CD4-positive, alpha-beta T cell treated with Interleukin-15 for 4 hours (primary cell): ENCODE results near the gene SSUH2.
A peak's percentile ranks its signal among the peaks of the same experiment; 100 is the strongest.
"Not testable (repeated sequence)": the region's sequence is repeated elsewhere in the genome, so short reads cannot be mapped to it uniquely, and the experiment has no call there.

Source experiments
- DNase-seq: peaks from one replicate; pipeline ENCODE4 v3.0.0-alpha.2; 2020; ENCODE audit warnings: low spot score

The SSUH2 gene

DNA sequence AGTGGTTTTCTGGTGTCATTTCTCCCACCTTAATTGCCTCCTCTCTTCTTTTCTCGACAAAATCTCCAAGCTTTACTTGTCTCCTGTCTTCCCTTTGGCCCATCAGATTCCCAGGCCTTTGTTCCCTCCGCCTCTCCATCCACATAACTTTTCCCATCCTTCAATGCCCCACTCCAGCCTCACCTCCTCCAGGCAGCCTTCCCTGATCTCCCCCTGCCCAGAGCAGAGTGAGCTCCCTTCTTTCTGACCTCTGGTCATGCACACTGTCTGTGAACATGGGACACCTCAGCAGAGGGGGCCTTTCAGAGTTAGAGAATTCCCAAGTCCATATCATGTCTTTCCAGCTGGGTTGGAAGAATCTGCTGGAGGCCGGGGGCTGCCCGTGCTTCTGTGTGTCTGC lies 14.6 kb upstream of the SSUH2 start:
- DNase-seq: no peak

DNA sequence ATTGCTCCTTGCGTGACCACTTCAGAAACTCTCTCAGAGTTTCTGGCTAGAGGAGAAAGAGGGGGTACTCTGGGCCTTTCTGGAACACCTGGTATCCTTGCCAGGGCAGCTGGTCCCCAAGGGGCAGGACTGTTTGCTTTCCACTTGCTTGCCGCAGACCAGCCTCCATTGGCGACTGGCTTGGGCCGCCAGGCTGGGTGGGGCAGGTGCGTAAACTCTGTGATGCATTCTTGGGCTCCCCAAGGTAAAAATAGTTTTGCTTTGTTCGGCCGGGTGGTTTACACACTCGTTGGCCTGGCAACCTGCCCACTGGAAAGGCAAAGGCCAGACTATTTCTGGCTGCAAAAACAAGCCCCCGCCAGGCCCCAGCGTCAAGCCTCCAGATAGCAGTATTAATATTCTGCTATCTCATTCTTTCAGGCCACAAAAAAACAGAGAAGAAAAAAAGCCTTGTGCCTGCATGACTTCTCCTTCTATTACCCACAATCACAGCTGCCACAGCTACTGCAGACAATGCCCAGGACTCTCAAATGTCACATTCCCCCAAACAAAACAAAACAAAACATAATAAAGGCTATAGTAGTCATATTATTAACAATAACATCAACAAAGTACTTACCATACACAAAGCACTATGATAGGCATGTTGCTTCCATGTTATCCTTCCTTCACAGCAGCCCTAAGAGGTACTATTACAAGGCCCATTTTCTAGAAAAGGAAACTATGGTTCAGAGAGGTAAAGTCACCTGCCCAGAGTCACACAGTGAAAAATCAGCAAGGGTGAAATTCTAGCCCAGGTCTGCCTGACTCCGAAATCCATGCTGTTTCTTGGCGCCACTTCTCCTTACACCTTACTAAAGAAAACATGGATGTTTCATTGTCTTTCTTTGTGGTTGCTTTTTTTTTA lies 14.0 kb upstream of the SSUH2 start:
- DNase-seq: peak; percentile 5

DNA sequence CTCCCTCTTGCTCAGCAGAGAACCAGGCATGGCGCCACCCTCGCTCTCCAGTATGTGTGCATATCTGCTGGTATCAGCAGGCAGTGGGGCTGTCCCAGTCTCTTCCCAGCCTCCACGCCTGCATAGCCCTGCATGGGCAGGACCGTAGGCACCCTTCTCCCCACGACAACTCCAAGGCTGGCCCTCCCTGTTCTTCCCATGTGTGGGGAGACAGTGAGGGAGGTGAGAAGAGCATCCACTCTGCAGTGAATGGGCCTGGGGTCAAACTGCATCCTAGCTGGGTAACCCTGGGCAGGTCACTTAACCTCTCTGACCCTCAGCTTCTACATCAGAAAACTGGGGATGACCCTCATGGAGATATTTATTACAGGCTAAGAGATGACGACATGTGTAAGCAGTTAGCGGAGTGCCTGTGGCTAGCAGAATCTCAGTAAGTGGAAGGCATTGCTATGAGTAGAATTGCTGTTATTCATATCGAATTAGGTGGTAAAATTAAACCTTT lies 13.3 kb upstream of the SSUH2 start:
- no peak for DNase-seq

DNA sequence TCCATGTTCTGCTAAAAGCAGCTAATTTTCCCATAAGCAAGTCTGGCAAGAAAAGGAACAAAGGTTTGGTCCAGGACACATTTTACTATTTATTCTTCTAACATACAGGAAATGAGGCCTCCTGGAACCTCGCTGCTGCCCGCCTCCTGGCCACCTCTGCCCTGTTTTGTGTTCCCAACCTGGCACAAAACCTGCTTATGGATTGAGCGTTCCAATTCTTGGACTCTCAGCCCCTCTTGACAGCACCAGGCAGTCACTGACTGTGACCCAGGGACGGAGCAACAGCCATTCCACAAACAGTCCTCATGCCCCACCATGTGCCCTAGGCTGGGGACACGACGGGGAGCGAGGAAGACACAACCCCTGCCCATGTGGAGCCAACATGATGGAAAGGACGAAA lies 11.6 kb upstream of the SSUH2 start:
- no peak for DNase-seq

DNA sequence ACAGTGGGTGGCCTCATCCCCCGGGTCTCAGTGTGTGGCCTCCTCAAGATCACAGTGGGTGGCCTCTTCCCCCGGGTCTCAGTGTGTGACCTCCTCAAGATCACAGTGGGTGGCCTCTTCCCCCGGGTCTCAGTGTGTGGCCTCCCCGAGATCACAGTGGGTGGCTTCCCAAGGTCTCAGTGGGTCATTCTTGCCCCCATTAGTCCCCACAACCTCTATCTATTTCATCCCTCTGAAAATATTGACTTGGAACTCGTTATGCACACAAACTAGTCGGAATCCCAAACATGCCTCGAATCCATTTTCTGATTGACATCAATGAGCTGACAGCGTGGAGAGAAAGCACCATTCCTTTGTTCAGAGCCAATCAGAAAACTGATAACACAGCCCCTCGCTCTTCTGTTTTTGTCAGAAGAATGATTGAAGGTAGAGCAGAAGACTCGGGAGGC lies 10.8 kb upstream of the SSUH2 start:
- DNase-seq: no peak

DNA sequence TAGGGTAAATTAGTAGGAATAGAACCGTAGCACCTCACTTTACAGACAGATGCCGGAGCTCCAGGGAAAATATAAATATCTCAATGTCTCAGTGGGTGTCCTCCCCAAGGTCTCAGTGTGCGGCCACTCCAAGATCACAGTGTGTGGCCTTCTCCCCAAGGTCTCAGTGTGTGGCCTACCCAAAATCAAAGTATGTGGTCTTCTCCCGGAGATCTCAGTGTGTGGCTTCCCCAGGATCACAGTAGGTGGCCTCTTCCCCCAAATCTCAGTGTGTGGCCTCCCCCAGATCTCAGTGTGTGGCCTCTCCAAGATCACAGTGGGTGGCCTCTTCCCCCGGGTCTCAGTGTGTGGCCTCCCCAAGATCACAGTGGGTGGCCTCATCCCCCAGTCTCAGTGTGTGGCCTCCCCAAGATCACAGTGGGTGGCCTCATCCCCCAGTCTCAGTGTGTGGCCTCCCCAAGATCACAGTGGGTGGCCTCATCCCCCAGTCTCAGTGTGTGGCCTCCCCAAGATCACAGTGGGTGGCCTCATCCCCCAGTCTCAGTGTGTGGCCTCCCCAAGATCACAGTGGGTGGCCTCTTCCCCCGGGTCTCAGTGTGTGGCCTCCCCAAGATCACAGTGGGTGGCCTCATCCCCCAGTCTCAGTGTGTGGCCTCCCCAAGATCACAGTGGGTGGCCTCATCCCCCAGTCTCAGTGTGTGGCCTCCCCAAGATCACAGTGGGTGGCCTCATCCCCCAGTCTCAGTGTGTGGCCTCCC lies 10.2 kb upstream of the SSUH2 start:
- not testable (repeated sequence) for DNase-seq

DNA sequence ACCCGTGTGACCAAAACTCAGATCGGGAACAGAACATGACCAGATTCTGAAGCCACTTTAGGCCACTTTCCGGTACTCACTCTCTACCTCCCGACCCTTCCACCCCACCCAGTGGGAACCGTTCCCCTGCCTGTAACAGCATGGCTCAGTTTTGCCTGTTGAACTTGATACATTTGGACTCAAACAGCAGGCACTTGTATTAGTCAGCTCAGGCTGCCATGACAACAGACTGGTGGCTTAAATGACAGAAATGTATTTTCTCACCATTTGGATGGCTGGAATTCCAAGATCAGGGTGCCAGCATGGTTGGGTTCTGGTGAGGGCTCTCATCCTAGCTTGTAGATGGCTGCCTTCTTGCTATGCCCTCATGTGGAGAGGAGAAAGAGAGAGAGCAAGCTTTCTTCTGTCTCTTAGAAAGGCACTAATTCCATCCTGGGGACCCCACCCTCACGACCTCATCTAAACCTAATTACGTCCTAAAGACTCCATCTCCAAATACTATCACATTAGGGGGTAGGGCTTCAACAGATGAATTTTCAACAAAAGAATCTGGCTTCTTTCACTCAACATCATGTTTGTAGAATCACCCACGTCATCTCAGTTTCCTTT lies 9.3 kb upstream of the SSUH2 start:
- no peak for DNase-seq

DNA sequence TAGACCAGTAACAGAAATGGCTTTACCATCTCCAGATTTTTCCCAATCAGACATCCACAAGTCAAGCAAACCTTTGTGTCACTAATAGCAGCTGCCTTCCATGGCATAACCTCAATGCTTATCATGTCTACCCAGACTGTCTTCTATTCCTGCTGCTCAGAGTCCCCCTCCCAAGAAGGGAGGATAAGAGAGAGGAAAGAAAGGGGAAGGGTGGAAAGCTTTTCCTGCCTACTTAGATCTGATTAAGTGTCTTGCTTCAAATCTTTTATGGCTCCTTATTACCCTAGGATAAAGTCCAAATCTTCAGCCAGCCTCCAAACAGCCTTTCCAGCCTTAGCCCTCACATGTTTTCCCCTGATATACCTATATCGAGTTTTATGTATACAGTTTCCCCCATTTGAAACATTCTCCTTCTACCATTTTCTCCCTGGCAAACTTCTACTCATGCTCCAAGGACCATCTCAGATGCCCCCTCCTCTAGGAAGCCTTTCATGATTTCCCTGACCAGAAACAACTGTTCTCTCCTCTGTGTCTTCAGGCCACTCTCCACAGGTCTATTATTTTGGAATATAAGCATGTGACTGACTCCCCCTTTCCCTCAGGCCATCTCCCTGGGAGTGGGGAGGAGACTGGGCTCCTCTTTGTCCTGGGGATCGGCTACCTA lies 7.9 kb upstream of the SSUH2 start:
- no peak for DNase-seq

DNA sequence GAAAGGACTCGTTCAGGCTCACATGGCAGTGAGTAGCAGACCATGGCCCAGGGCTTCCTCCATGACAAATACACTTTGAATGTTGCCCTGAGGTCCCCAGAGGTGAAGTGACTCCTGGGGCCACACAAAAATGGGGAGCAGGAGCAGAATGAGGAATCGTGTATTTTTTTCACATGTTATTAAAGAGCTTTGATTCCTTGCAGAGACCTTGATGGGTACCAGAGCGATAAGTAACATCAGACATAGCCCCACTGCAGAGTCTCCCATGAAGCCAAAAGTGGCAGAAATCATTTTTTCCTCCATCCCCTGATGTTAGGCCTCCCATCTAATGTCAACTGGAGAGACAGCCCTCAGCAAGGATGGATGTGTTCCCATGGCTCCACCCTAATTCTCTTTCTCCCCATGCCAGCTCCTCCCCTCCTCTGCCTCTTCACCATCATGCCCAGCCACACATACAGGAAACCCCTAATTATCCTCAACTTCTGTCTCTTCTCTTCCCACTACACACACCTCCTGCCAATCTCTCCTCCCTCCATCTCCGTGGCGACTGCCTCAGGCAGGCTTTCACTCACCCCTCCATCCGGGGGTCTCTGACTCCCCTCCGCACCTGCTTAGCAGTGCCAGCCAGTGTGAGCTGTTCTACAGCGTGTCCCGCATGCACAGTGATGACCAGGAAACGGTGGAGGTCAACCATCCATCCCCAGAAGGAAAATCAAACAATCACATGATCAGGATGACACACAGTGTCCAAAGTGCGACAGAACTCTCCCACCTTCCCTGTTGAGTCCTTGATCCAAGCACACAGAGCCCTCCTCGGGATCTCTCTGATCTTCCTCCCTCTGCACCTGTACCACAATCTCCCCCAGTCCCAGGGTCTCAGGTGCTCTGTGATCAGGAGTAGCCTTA lies 7.1 kb upstream of the SSUH2 start:
- DNase-seq: no peak

DNA sequence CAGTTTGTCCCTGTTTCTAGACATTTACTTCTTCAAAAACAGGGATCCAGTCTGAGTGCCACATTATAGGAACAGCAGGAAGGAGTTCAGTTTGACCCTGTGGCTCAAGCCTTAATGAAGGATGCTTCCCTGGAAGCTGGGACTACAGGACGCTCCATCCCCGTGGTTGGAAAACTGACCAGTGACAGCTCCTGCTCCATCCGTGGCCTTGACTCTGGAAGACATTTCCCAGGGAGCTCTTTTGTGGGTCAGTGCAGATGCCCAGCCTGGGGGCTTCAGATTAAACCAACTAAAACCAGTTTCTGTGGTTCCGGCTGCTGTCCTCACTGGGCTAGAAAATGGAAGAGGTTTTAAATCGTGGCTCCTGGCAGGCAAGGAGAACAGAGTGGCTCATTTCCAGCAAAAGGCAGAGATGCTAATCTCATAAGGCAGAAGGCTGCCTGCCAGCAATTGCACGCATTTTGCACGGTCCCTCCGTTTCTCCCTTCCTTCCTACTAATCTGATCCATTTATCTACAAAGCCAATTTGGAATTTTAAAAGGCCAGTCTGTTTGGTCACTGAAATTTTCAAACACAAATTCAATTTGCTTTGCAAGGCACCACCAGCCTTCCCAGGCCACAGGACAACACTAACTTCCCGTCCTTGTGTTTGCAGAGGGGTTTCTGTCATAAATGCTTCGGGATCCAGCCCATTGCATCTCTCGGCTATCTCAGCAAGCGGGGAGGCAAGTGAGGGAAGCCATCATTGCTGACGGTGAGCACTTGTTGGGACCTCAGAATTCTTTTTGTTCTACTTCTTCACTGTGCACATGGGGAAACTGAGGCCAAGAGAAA lies 6.2 kb upstream of the SSUH2 start:
- DNase-seq: no peak

DNA sequence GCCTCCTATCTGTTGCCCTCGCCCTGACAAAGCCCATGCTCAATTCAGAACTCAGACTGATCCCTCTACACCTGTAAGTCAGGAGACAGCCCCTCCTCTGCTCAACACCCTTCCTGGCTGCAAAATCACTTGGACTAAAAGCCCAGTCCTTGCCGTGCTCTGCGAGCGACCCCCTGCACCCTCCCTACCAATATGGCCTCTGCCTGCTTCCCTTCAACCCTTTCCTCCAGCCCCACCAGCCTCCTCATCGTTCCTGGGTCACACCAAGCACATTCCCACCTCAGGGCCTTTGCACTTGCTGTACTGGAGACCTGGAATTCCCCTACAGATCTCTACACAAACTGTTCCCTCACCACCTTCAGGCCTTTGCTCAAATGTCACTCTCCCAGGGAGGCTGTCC lies 5.2 kb upstream of the SSUH2 start:
- DNase-seq: no peak

DNA sequence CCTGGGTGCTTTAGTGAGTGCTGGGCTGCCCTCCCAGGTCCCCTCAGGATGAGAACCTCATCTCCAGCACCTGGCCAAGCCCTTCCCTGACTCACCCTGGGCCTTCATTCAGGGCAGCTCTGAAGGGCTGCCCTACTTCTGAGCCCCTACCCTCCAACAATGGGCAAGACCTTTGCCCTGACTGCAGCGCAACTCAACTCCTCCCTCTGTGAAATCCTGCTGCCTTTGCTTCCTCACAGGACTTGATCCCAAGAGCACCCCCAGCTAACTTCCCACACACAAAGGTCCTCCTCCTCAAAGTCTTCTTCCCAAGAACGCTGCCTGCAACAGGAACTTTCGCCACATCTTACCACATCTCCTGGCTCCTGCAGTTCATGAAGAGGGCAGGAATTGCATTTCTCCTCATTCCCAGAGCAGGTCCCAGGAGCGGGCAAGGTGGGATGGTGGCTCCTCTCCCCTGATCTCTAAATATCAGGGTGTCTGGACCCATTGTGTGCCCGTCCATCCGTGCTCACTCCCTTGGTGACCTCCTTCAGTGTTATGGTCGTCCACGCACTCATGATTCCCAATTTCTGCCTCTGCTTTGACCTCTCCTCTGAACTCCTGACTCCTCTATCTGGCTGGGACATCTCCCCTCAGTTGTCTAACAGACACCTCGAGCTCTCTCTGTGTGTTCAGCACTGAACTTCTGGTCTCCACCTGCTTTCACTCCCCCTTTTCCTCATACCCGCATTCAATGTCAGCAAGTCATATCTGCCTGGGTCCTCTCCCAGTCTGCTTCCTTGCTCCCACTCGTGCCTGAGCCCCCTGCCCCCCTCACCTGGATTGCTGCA lies 4.5 kb upstream of the SSUH2 start:
- DNase-seq: no peak

DNA sequence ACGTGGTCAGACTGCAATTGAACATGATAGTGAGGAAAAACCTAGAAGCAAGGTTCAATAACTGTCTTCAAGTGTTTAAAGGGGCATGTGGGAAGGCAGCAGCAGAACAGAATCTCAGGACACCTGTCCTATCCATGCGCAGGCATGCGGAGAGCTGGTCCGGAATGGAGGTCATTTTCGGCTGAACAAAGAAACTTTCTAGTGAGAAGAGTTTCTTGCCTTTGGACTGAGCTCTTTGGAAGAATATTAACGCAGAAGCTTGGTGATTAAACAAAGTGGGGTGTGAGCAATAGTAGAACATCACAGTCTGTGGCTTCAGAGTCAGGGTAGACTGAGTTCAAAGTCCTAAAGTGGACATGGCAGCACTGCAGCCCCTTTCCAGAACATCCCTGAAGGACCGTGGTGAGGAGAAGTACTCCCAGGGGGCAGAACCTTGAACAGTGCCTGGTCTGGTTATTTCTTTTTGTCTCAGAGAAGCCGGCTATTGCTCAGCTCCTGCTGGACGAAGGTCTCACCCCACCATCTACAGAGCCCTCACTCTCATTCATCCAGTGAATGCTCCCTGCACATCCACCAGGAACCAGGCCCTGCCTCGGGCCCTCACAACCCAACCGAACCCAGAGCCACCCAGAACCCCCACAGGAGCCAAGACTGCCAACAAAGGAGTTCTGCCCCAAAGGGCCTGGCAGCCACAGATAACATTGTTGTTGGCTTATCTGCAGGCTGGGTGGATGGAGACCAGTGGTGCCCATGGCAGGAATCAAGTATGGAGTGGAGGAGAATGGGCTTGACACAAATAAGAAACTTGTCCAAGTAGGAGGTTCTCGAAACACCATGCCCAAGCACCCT lies 2.8 kb upstream of the SSUH2 start:
- DNase-seq: no peak

DNA sequence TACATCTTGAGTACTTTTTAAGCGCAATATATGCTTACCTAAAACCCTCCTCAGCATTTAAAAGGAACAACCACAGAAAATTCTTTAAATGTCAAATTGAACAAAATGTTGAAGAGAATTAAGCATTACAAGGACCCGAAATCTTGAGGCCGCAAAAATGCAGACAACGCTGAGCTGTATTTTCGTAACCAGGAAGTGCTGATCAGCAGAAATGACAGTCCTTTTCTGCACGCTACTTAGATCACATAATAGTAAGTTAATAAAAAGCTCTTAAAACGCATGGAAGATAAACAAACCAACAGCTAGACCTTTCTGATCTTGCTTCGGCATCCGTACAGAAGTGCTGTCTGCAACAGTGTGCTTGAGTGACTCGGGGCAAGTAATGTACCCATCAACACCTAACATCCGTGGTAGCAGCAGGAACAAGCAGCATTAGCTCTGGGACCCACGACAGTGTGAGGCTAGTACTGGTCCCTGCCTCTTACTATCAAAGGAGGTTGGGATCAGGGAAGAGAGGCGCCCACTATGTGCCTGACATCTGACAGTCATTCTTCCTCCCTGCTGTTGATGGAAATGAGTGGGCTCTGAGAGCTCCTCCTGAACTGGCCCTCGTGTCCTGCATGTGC lies 1.8 kb upstream of the SSUH2 start:
- no peak for DNase-seq

DNA sequence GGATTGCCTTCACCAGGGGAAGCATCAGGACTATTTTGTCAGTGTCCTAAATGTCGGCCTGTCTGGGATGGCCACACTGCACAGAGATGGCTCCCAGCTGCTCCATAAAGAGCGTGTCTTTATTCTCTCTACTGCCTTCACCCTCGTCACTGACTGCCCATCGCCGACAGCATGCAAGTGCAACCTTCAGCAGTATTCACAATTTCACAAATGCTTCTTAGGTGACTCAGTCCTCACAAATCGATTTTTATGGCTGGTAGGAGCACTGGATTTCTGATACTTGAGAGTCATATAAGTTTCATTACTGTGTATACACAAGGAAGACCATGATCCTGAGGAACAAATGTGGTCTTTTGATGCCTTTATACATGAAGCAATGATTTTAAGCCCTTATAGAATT lies 1.1 kb upstream of the SSUH2 start:
- DNase-seq: no peak

DNA sequence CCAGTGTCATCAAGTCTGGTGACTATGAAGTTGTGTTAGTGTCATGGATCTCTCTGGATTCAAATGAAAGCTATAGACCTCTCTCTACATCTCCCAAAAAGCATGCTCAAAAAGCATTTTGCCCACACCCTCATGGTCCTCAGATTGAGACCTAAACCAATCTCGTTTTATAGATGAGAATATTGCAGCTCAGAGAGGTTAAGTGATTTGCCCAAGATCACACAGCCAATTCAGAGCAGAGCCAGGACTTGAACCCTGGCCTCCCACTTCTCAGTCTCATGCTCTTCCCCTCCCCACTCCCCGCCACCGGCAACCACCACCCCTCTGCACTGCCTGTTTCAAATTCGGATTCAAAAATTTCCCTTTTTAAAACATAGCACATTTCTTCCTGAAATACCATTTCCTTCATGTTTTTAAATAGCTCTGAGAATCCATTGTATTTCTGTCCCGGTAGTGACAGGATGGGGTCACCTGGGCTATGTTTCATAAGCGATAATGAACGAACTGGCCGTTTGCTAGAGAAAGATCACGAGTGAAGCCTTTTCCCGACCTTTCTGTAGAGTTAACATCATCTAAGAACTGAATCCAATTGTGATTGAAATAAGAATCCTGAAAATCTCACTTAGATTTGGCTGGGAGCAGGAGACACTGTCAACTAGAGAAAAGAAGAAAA lies 769 bp downstream of the SSUH2 start:
- DNase-seq: no peak

DNA sequence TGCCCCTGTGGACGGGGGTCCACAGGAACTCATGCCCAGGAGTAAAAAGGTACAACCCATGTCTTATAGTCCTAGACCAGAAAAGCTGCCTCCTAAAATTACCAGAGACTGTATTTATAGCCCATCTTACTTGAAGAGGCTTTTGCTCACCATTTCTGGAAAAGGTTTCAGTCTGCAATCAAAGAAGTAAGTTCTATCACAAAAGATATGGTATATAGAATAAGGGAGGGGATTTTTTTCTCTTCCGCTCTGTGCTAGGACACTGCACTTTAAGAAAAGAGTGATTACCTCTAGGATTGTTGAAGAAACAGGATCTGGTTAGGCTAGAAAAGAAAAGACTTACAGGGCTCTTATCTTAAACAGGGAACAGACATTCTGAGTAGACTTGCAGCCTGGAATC lies 2.6 kb downstream of the SSUH2 start:
- DNase-seq: no peak
